MM.1S (cell line): ENCODE measurements around the gene MAP3K12.

Experiments
- EZH2 ChIP-seq: fragments of 300-600 bp; sonication (generic); optimal IDR thresholded peaks from 2 replicates; pipeline ENCODE3; 2017; ENCODE audit warnings: low read depth, mild to moderate bottlenecking, antibody characterized with exemption, low read length, mixed read lengths
- EZH2phosphoT487 ChIP-seq: fragments of 300-600 bp; sonication (generic); IDR thresholded peaks from 2 replicates; pipeline ENCODE4 v1.6.1; 2018; ENCODE audit warnings: antibody characterized with exemption, low read length
- TF ChIP-seq, protein P1 (sequence below): fragments of 300-600 bp; sonication (generic); IDR thresholded peaks from 2 replicates; pipeline ENCODE4 v1.5.1; 2016; ENCODE audit warnings: antibody characterized with exemption, low read length, mixed read lengths

DNA sequence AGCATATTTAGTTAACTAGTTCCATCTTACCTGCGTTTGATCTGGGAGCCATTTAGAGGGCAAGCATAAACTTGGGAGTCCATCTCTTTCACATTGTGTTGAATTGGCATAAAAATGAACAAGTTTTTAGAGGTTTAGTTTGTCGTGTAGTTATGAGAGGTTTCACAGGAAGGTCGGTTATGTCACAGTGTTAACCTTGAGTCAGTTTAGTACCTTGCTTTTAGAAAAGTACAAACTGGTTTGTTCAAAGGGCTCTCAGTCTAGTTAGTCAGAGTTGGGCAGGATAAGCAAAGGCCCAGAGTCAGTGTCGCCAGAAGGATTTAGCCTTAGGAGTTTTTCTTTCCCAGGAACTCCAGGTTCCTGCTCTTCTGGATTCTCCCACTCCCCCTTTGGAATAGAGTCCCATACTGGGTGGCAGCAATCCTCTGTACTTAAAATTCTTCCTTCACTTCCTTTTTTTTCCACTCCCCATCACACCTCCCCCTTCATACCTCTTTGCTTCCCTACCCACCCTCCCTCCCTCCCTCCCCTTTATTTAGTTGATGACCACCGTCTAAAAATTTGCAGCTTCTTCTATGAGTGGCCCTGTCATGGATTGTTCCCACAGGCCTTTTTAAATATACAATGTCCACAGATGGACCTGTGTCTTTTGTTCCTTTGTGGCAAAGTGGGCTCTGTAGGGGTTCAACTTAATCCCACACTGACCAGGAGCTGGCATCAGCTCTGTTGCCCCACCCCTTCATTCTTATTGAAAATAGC lies 35.3 kb downstream of the MAP3K12 start:
- TF ChIP-seq, protein P1, sequence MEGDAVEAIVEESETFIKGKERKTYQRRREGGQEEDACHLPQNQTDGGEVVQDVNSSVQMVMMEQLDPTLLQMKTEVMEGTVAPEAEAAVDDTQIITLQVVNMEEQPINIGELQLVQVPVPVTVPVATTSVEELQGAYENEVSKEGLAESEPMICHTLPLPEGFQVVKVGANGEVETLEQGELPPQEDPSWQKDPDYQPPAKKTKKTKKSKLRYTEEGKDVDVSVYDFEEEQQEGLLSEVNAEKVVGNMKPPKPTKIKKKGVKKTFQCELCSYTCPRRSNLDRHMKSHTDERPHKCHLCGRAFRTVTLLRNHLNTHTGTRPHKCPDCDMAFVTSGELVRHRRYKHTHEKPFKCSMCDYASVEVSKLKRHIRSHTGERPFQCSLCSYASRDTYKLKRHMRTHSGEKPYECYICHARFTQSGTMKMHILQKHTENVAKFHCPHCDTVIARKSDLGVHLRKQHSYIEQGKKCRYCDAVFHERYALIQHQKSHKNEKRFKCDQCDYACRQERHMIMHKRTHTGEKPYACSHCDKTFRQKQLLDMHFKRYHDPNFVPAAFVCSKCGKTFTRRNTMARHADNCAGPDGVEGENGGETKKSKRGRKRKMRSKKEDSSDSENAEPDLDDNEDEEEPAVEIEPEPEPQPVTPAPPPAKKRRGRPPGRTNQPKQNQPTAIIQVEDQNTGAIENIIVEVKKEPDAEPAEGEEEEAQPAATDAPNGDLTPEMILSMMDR = no peak
- TF ChIP-seq EZH2 (no peak), EZH2phosphoT487 (no peak)
